Adrenal gland (tissue), 12 donors: ENCODE data around the gene MYD88. TPM values are rescaled to one million over a fixed set of nuclear protein-coding genes. Genes with fewer than 3 reads are reported as not detected.
"Not testable (repeated sequence)": the region's sequence is repeated elsewhere in the genome, so short reads cannot be mapped to it uniquely, and the experiment has no call there.

Experiments used
- DNase-seq, 7 donors: peaks; one replicate each; pipeline ENCODE4 v3.0.0-alpha.2; 2019 to 2020
- H3K27ac ChIP-seq, 5 donors: fragments of 200-600 bp; sonication (generic) in 4 of 5; 1 replicate in 3 of 5; 2 replicates in 2 of 5; pipeline versions ENCODE4 v1.5.1 to v1.8.0; 2016 to 2020; ENCODE audit warnings: mild to moderate bottlenecking in 1 of 5
- H3K27me3 ChIP-seq: fragments of 200-600 bp; 2 replicates; pipeline ENCODE4 v1.8.0; 2021
- H3K36me3 ChIP-seq, 2 donors: fragments of 200-600 bp; replicated peaks in 1 of 2; 1 replicate in 1 of 2; 2 replicates in 1 of 2; pipeline versions ENCODE4 v1.5.1 to v1.8.0; 2018 to 2022
- H3K4me1 ChIP-seq, 2 donors: fragments of 200-600 bp; replicated peaks in 1 of 2; 1 replicate in 1 of 2; 2 replicates in 1 of 2; pipeline versions ENCODE4 v1.5.1 to v1.8.0; 2018 to 2021
- H3K4me3 ChIP-seq, 4 donors: fragments of 200-600 bp; sonication (generic) in 3 of 4; one replicate each; pipeline ENCODE4 v1.5.1; 2016 to 2018
- H3K9me3 ChIP-seq, 3 donors: fragments of 200-600 bp; sonication (generic) in 1 of 3; replicated peaks in 1 of 3; 1 replicate in 2 of 3; 2 replicates in 1 of 3; pipeline versions ENCODE4 v1.5.1 to v1.8.0; 2016 to 2021
- POLR2A ChIP-seq, 2 donors: fragments of 450-650 bp; IDR thresholded peaks; one replicate each; pipeline ENCODE4 v1.6.1; 2017; ENCODE audit warnings: antibody characterized with exemption in 2 of 2, mild to moderate bottlenecking in 2 of 2, moderate library complexity in 1 of 2
- WGBS, 4 donors: extraction: QIAGEN DNeasy Blood & Tissue Kit in 2 of 4; methylation state at CpG; one replicate each; pipeline versions ENCODE4 v1.1.5 to v1.1.7; 2013 to 2017; 5-methylcytosine and 5-hydroxymethylcytosine counted together
- intact Hi-C, 2 donors: fragments of 100-400 bp; cut with DNase I; formaldehyde crosslinking; loops; one replicate each; pipeline versions ENCODE4 v1.14.1 to v1.15.0; 2022 to 2023
- polyA plus RNA-seq, 3 donors: library from polyadenylated mRNA; stranded (reverse); fragments of 200-250 nt in 2 of 3; fragments of 350-450 nt in 1 of 3; fragmentation: Illumina TruSeq in 1 of 3; extraction: RNeasy Lipid Tissue Mini Kit (QIAGEN cat#74804) in 1 of 3; gene quantifications; one replicate each; pipeline ENCODE4 v1.2.3, GENCODE V29; 2013 to 2014
- total RNA-seq, 9 donors: library from RNA; depleted of rRNA in 4 of 9; stranded (reverse); fragments of >200 nt in 4 of 9; fragments of 120-200 nt in 1 of 9; fragmentation: NEBNext Ultra II Directional in 1 of 9; extraction: Animal tissue kit (Norgen Biotek cat#: 25700) in 1 of 9; gene quantifications; one replicate each; pipeline versions ENCODE4 v1.1.0 to v1.2.4, GENCODE V29; 2013 to 2023
- TF ChIP-seq, protein P1 (sequence below), 6 experiments: fragments of 450-650 bp in 4 of 6; fragments of 200-600 bp in 2 of 6; sonication (generic) in 1 of 6; IDR thresholded peaks; 1 replicate in 5 of 6; 2 replicates in 1 of 6; pipeline versions ENCODE4 v1.5.1 to v1.8.0; 2016 to 2021; ENCODE audit warnings: antibody characterized with exemption in 6 of 6, mild to moderate bottlenecking in 2 of 6, moderate library complexity in 1 of 6
- donor health status: healthy with polysubstance abuse.
- donor health status: Bipolar disorder and iron deficiency.
- donor health status: DM: yes; HTN: yes; CAD: no.
- donor health status: DM: no; HTN: no; CAD: no.
- donor health status: DM: no; HTN: no; CAD: no.
- donor health status: DM: yes; HTN: yes; CAD: no.

The MYD88 gene
- total and polyA plus RNA-seq, 12 donors, result 3.8 to 46.6 (median 34.7) TPM

GRCh38 chr3:38157117-38157516, 18.7 kb downstream of the MYD88 start:
- no peaks in the 10 kb centered on the region for H3K27me3 ChIP-seq
- H3K27ac ChIP-seq, result no peak overlapping the region
- intact Hi-C loops, result no loop called here
- H3K4me1 ChIP-seq, result peaks cover 0 to 4% of the 10 kb centered on the region in 2 donors
- no peak for DNase-seq
- no peaks in the 10 kb centered on the region for H3K9me3 ChIP-seq
- TF ChIP-seq, protein P1, sequence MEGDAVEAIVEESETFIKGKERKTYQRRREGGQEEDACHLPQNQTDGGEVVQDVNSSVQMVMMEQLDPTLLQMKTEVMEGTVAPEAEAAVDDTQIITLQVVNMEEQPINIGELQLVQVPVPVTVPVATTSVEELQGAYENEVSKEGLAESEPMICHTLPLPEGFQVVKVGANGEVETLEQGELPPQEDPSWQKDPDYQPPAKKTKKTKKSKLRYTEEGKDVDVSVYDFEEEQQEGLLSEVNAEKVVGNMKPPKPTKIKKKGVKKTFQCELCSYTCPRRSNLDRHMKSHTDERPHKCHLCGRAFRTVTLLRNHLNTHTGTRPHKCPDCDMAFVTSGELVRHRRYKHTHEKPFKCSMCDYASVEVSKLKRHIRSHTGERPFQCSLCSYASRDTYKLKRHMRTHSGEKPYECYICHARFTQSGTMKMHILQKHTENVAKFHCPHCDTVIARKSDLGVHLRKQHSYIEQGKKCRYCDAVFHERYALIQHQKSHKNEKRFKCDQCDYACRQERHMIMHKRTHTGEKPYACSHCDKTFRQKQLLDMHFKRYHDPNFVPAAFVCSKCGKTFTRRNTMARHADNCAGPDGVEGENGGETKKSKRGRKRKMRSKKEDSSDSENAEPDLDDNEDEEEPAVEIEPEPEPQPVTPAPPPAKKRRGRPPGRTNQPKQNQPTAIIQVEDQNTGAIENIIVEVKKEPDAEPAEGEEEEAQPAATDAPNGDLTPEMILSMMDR (IDR thresholded peaks at IDR 0.05), result no peak
- no peak for TF ChIP-seq POLR2A (IDR thresholded peaks at IDR 0.05)
- WGBS, 4 donors, result 83 to 100% (median 95%) methylated on average over 2 of the region's 2 CpGs
- no peaks in the 10 kb centered on the region for H3K36me3 ChIP-seq
- no peak overlapping the region for H3K4me3 ChIP-seq

- intact Hi-C loops, result no loop called here
- TF ChIP-seq, protein P1 (IDR thresholded peaks at IDR 0.05), result no peak
- no peak for TF ChIP-seq POLR2A (IDR thresholded peaks at IDR 0.05)
- no peaks in the 10 kb centered on the region for H3K27me3 ChIP-seq
- WGBS, 4 donors, result 81 to 86% (median 85%) methylated on average over 3 of the region's 3 CpGs
- no peak for DNase-seq
- peaks cover 0 to 4% of the 10 kb centered on the region in 2 donors for H3K4me1 ChIP-seq
- H3K9me3 ChIP-seq, result no peaks in the 10 kb centered on the region
- no peaks in the 10 kb centered on the region for H3K36me3 ChIP-seq
- H3K4me3 ChIP-seq, result no peak overlapping the region
- H3K27ac ChIP-seq, result no peak overlapping the region
These were observed 19.1 kb downstream of the MYD88 start for GRCh38 chr3:38157595-38157994.

DNA sequence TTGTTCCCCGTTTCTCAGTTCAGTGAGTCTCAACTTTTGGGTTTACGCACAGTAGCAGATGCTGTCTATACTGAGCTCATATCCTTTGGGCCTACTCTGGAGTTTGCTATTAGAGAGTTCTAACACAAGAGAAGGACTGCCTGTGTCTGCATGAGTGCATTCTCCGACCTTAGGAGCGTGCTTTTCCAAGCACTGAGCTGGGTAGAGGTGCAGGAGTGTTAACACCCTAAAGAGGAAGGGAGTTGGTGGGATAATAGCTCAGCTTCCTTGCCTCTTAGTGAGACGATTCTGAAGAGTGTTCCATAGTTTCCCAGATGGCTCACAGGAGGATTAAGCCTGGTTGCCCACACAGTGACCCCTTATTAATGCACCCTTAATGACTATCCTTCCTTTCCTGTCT, 20.0 kb downstream of the MYD88 start:
- Histone ChIP-seq H3K4me1 (peaks cover 0 to 4% of the 10 kb centered on the region in 2 donors), H3K27me3 (no peaks in the 10 kb centered on the region), H3K36me3 (no peaks in the 10 kb centered on the region), H3K27ac (no peak overlapping the region), H3K9me3 (no peaks in the 10 kb centered on the region), H3K4me3 (no peak overlapping the region)
- DNase-seq, result no peak
- TF ChIP-seq POLR2A (IDR thresholded peaks at IDR 0.05), result no peak
- TF ChIP-seq, protein P1 (IDR thresholded peaks at IDR 0.05), result no peak
- WGBS, 4 donors, result 75 to 86% (median 79%) methylated on average over 5 of the region's 5 CpGs
- intact Hi-C loops, result no loop called here

GRCh38 chr3:38160704-38161103, 22.2 kb downstream of the MYD88 start:
- DNase-seq, H3K4me3 ChIP-seq, H3K36me3 ChIP-seq, H3K27ac ChIP-seq, intact Hi-C loops, H3K27me3 ChIP-seq, H3K4me1 ChIP-seq, H3K9me3 ChIP-seq: not testable (repeated sequence)
- TF ChIP-seq, protein P1 (IDR thresholded peaks at IDR 0.05), result peak in 1 of 6 experiments; percentile 30
- 89 to 95% (median 91%) methylated on average over 11 of the region's 11 CpGs for WGBS, 4 donors
